Glomerular visceral epithelial cell (primary cell): ENCODE measurements around the gene CARD19.
A peak's percentile ranks its signal among the peaks of the same experiment; 100 is the strongest.

Source experiments
- DNase-seq: peaks from one replicate; pipeline ENCODE4 v3.0.0-alpha.2; 2016; ENCODE audit errors: extremely low spot score

The CARD19 gene

DNA sequence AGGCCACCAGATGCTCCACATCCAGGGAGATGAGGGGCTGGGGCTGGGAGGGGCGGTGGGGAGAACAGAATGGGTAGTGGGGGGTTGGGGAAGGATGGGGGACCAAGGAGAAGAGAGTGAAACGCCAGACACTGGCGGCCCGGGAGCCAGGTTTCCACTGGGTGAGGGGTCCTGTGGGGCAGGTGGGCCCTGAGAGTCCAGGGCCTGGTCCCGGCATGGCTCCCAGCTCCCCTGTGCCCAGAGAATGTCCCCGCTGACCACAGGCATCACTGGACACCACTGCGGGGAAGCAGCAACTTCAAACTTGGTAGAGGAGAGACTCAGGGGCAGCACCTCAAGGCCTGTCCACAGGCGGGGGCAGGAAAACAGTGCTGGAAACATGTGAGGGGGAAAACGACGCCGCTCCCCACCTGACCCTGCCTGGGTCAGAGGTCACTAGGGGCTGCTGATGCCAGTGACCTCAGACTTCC, 24.9 kb downstream of the CARD19 start:
- no peak for DNase-seq

DNA sequence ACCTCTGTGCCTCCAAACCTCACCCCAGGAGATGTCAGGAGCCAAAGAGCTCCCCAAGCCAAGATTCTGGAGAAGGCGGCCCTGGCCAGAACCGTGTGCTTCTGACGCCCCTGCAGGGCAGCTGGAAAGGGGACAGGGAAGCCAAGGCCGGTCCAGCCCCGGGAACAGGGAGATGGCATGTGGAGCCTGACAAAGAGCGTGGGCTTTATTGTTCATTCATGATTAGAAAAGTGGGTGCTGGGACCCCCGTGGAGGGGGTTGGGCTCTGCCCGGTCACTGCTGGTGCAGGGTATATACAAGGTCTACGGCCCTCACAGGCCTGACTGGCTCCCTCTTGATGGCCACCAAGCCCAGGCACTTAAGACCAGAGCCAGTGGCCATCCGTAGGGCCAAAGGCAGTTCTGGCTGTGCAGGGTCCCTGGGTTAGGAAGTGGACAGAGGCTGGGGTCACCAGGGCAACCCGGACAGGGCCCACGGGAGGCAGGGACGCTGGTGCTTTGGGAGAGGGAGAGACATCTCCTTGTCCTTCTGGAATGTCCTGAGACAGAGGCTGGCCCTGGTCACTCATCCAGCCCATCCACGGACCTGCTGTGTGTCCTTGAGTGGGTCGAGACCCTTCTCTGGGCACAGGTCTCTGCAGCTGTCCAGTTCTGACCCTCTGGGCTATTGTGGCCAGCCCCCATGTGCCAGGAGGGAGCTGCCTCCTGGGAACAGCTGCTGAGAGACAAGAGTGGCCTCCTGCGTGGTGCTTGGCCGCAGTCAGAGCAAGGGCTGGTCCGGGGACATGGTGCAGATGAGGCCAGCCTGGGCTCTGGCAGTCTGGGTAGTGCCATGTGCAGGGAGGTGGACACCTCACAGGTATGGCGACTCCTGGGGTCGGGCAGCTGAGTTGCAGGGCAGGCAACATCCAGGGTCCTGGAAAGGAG, 25.6 kb downstream of the CARD19 start:
- no peak for DNase-seq

DNA sequence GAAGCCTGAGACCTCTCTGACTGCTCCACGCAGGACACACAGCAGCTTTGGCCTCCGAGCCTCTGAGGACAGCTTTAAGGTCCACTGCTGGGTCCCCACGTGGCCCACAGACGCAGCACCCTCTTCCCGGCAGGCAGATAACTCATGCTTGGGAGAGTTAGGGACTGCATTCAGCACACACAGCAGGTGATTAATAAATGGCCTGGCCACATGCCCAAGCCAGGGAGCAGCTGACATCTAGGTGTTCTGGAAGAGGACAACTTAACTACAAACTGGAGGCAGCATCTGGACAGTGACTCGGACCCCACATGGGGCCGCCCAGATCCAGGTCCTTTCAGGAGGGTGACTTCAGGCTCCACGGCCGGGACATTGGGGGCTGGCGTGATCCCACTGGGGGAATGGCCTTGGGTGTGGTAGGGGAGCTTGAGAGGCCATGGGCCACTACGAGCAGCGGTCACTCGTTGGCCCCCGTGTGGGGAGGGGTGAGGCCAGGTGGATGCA, 26.8 kb downstream of the CARD19 start:
- DNase-seq, result no peak

DNA sequence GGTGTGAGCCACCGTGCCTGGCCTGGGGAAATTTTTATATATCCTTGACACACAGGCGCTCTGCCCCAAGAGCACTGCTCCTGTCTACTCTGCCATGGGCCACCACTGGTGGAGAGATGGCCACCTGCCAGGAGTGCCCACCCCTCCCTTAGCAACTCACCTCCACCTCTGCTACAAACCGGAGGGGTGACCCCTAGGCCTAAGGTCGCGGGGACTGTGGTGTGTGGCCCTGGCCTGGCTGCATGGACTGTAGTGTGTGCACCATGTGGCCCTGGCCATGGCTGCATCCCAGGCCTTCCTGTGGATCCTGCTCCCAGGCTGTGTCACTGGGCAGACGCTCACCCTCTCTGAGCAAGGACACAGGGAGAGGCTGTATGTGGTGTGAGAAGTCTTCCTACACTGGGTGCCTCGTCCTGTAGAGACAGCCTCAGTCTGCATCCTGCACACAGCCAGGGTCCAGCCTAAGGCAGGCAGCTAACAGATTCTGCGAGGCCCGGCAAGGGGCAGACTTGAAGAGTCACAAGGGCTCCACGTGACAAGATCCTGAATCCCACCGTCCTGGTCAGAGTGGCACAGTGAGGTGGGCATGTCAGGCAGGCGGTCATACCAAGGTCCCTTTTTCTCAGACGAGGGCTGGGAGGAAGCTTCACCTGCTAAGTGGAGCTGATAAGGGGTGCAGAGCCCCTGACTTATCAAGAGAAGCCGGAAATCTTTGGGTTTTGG, 27.7 kb downstream of the CARD19 start:
- no peak for DNase-seq

DNA sequence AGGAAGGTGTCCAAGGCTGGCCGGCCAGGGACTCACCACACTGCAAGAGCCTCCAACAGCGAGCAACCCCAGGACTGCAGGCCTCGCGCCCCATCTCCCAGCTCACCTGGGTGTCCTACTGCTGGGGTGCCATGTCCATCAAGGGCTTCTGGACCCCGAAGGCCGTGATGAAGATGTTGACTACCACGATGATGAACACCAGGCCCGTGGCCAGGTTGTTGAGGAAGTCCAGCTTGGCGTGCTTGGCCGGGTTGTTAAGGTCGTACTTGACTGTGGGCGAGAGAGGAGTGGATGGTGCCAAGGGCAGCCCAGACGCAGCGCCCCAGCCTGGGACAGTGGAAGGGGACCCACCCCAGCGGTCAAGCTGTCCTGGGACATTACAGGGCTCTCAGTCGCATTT, 28.8 kb downstream of the CARD19 start:
- no peak for DNase-seq

DNA sequence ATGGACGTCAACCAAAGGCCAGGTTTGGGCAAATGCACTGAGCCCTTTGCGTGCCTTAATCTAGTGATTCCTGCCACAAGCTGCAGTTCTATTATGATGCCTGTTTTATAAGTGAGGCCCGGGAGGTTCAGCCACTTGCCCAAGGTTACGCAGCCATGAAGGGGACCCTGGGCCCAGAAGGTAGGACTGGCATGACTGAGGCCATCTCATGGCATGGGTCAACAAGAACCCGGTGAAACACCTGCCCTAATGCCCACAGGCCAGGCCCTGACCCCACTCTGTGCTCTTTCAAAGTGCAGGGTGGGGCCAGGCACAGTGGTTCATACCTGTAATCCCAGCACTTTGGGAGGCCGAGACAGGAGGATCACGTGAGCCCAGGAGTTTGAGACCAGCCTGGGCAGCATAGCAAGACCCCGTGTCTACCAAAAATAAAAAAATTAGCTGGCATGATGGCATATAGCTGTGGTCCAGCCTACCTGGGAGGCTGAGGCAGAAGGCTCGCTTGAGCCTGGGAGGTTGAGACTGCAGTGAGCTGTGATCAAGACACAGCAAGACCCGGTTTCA, 29.4 kb downstream of the CARD19 start:
- no peak for DNase-seq

DNA sequence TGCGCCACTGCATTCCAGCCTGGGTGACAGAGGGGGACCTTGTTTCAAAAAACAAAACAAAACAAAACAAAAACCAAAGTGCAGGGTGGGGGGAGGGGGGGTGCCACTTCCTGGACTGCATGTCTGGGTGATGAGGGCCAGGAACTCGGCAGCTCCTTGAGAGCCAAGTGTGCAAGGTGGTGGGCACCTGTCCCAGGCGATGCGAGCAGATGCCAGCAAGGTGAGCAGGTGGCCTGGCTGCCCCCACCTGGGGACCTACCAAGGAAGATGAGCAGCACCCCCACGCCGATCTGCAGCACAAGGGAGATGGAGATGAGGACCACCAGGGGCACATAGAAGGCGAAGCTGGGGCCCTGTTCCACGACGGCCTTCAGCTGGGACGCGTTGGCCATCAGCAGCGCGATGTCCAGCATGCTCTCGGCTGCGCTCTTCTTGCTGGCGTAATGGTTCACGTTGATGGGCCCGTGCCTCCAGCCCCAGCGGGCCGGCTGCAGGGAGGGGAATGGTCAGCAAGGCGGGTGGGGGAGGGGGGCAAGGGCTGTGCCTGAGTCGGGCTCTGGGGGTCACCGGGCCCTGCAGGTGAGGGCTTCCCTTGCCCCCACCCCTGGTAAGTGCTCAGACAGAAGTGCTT, 30.2 kb downstream of the CARD19 start:
- no peak for DNase-seq

DNA sequence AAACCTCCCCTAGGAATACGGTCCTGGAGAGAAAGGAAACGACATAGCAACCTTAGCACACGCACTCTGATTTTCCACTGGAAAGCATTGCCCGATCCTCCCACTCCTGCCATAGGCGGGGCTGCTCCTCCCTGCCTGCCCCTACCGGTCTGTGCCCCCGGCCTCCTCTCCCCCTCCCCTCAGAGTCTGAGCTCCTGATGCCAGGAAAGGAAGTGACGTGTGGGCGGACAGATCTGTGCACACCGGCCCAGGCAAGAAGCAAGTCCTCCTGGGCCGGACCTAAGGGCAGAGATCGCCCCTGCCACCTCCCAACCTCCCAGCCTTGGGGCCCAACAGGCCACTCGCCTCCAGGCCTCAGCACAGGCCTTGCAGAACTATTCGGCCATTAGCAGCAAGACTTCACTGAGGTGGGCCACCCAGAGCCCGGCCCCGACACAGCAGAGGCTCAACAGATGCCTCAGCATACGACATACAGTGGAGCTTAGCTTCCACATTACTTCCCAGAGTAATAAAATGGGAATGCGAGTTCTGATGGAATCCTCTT, 30.9 kb downstream of the CARD19 start:
- DNase-seq, result no peak

DNA sequence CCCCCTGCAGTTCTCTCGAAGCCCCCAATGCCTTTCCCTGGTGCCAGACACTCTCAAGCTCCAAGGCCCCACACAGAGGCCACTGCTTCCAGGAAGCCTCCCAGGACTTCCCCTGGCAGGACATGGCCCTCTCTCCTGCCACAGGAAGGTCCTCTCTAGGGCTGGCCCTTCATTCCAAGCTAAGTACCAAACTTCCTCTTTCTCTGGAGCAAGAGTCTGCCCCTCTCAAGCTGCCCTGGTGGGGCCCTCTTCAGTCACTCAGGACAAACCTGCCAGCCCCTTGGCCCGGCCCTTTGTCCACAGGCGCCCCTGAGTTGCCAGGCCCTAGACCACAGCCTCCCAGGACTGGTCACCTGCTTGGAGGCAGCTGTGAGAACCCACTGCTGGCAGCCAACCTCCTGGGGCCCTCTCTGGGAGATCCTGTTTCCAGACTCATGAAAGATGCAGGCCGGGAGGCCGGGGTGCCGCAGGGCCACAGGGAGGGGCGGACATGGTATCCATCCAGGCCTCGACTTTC, 31.4 kb downstream of the CARD19 start:
- peak; percentile 57 for DNase-seq

DNA sequence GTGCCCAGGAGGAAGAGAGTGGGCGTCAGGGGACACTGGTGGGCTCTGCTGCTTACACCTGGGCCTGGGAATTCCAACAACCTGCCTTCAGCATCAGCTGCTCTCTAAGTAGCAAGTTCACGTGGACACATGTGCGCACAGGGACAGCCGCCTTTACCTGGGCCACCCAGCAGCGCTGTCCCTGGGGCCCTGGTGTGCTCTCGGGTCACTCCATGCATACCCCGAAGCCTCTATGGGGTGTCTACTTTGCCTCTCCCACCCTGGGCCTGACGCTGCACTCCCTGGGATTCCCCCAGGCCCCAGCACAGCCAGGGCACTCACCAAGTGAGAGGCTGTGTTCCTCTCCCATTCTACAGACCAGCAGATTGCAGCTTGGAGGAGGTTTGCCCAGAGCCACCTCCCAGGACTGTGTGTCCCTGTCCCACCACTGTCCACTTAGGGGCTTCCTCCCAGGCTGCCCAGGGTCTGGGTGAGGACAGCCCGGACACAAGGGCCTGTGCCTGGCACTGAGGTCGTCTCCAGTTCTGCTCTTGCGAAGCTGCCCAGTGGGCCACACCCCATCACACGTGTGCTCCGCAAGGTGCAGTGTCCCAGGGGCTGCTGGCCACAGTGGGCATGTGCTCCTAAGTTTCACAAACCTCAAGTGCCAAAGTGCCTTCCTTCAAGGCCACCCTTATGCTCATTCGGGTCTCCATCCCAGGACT, 32.1 kb downstream of the CARD19 start:
- DNase-seq, result no peak

DNA sequence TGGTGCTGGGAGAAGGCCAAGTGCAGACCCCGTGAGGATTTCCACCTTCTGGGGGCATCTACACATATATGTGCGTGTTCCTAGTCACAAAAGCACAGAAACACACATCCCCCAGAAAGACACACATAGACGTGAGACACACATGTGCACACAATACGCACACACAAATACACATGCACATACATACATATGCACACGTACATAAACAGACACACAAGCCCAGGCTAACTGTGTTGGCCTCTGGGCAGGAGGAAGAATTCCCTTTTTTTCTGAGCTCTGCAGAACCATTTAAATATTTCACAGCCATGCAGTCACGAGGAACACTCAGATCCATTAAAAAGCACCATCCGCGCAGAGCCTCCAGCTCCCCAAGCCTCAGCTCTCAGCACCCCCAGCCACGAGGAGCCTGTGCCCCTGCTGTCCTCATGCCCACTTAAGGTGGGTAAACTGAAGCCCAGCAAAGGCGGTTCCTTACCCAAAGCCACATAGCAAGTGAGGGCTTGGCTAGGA, 32.8 kb downstream of the CARD19 start:
- DNase-seq, result no peak

DNA sequence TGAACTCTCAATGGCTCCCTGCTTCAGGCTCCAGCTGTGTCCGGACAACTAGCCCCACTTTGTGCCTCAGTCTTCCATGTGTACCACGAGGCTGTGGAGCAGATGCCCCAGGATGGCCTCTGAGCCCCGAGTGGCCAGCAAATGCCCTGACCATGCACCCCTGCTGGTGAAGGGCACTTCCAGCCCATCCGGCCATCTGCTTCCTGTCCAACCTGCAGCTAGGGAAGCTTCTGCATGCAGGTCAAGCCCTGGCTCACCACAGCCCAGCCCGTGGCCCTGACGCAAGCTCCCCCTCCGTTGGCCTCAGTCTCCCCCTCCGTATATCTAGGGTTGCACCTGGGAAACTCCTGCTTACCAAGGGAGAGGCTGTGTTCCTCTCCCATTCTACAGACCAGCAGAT, 33.3 kb downstream of the CARD19 start:
- DNase-seq, result no peak

DNA sequence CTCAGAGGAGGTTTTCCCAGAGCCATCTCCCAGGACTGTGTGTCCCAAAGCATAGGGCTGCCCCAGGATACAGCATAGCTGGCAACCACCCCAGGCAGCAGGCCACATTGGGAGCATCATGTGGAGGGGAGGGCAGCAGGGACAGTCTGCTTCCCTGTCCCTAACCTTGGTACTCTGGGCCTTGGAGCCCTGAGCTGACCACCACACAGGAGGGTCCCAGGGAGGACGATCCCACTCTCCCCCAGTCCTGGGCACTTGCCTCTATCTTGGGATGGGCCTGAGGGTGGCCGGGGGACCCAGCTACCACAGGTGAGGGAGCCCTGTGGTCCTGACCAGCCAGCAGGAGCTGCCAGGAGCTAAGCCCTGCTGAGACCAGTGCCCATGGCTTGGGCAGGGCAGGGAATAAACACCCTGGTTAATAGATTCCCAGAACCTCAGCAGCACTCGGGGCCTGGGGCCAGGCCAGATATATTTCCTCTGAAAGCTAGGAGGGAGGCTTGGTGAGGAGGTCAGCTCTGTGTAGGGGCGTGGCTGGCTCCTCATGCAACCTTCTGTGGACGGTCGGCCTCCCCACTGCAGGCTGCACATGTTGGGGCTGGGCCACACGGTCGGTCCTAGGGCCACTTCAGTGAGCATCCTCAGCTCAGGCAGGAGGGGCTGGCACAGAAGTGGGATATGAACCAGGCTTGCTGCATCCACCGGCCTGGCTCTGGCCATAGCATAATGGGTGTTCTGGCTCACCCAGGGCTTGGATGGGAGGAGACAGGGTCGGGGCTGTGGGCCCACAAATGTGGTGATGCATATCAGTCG, 33.9 kb downstream of the CARD19 start:
- DNase-seq, result no peak

DNA sequence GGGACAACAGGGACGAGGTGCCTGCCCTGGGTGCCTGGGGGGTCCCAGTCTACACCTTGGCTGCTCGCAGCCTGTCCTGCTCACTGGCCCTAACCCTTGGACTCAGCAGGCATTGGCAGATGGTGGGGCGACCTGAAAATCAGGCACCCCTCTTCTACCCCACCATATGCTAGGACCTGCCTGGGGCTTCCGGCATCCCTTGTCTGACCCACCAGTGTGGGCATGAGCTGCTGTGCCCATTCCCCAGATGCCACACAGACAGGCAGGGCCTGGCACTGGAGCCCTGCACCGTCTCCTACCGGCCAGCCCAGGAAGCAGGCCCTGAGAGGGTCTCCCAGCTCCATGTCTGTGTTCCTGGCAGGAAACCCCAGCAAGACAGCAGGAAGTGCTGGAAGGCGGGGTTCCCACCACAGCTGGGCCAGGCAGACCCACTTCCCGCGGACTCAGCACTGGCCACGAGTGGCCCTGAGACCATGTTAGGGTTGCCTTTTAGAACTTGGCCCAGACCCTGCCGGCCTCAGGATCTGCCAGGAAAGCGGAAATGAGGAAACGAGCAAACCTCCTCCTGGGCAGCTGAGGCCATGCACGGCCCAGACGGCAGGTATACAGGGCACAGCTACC, 35.0 kb downstream of the CARD19 start:
- no peak for DNase-seq

DNA sequence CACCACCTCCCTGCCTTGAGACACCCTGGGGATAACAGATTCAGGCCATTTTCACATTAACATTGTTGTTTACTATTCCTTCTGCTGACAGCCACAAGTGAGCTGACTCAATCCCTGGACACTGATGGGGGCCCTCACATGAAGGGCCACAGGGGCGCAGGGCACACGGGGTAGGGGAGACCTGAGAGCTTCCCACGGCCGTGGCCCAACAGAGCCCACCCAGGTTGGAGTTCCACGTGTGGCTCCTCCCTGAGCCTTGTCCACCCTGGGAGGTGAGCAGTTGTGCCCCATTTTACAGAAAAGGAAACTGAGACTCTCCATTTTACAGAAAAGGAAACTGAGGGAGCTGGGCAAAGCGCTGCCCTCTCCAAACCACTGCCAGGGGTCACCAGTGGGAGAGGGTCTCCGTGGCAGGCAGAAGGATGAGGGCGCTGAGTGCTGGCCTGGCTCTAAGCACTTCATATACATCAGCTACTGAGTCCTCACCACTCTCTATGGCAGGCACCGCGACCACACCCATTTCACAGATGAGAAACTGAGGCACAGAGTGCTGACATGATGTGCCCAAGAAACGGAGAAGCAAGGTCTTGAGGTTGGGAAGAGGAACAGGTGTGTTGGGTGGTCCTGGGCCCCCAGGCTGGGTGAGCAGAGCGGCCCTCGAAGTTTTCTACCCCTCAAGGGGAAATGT, 35.7 kb downstream of the CARD19 start:
- no peak for DNase-seq

DNA sequence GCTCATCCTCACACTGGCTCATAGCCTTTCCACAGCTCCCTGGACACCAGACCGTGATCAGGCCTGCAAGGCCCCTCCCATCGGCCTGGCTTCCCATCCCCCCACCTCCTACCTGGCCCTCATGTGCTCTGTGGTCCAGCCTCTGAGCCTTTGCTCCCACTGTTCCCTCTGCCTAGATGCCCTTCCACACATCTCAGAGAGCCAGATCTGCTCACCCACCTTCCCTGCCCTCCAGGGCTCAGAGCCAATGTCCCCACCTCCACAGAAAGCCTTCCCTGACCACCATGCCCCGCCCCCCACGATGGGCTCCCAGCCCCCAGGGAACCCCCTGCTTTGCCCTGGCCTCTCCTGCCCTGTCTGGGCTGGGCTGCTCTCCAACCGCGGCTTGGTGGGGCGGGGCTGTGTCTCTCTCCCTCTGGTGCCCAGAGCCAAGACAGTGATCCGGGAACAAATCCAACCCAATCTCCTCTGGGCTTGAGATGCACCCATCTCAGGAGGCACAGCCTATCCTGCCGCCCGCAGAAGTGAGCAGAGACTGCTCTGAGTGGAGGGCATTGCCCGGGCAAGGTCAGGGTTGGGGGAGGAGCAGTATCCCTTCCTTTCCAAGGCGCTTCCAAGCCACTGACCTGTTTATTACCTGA, 36.4 kb downstream of the CARD19 start:
- peak; percentile 71 for DNase-seq

DNA sequence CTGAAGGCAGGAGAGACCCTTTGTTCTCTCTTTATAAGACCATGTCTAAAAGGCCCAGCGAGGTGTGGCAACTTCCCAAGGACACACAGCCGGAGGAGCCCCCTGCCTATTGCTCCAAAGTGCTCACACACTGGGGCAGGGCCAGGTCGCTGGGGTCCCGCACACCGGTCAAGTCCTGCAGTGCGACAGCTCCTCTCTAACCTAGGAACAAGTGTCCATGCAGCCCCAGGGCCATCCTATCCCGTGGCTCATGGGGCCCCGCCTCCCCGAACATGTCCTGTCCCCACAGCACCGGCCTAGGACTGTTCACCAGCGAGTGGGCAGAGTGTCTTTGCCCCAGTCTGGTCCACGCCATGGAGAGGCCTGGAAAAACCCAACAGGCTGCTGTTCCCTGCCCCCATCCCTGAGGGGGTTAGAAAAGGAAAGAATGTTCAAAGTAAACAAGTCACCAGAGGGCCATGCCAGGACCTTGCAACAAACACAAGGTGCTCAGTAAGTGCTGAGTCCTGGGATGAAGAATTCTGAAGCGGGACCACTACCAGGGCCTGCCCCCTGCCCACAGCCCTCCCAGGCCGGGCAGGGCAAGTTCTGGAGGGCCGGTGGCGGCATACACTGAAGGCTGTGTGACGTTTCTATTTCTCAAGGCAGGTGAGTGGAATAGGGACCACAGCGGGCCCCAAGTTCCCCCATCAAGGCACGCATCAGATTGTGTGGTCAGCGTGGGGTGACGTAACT, 37.1 kb downstream of the CARD19 start:
- peak; percentile 37 for DNase-seq

DNA sequence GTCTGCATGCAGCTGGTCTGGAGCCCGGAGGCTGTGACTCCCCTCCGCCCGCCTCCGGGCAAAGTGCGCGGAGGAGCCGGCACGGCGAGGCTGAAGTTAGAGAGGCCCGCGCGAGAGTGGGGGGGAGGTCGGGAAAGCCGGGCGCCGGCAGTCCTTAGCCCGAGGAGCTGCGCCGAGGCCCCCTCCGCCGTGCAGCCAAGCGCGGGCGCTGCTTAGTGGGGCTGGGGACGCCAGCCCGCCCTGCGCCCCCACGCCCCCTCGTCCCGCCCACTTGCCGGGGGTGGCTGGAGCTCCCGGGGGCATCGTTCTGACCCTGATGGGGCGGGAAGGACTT, 37.6 kb downstream of the CARD19 start:
- peak; percentile 88 for DNase-seq
